HG03025 (cell line): ENCODE results near the gene PDLIM5.
"Not testable (repeated sequence)": the region's sequence is repeated elsewhere in the genome, so short reads cannot be mapped to it uniquely, and the experiment has no call there.

Experiments
- ATAC-seq: cut with Tn5 transposase; IDR thresholded peaks from one replicate; pipeline ENCODE4 v1.9.1; 2021; ENCODE audit warnings: mild to moderate bottlenecking, moderate library complexity; ENCODE audit not compliant: unreplicated experiment, low FRiP score

The PDLIM5 gene

GRCh38 chr4:94488670-94489069 lies 36.9 kb downstream of the PDLIM5 start:
- ATAC-seq: no peak

- ATAC-seq: no peak
Measured at GRCh38 chr4:94489098-94489497, 37.4 kb downstream of the PDLIM5 start.

- no peak for ATAC-seq
Measured at GRCh38 chr4:94490437-94490836, 38.7 kb downstream of the PDLIM5 start.

GRCh38 chr4:94491322-94491721 lies 39.6 kb downstream of the PDLIM5 start:
- ATAC-seq: no peak

GRCh38 chr4:94495408-94495807 lies 43.7 kb downstream of the PDLIM5 start:
- no peak for ATAC-seq

- ATAC-seq: no peak
Measured at GRCh38 chr4:94497690-94498089, 45.9 kb downstream of the PDLIM5 start.

- ATAC-seq: no peak
Measured at GRCh38 chr4:94498502-94498901, 46.8 kb downstream of the PDLIM5 start.

GRCh38 chr4:94500685-94501084 lies 48.9 kb downstream of the PDLIM5 start:
- ATAC-seq: no peak

GRCh38 chr4:94504545-94504944 lies 52.8 kb downstream of the PDLIM5 start:
- ATAC-seq: no peak

- ATAC-seq: no peak
Measured at GRCh38 chr4:94506822-94507221, 55.1 kb downstream of the PDLIM5 start.

- ATAC-seq: no peak
Measured at GRCh38 chr4:94507281-94507680, 55.5 kb downstream of the PDLIM5 start.

- ATAC-seq: no peak
Measured at GRCh38 chr4:94507708-94508107, 56.0 kb downstream of the PDLIM5 start.

GRCh38 chr4:94508296-94508695 lies 56.6 kb downstream of the PDLIM5 start:
- no peak for ATAC-seq

GRCh38 chr4:94508806-94509205 lies 57.1 kb downstream of the PDLIM5 start:
- ATAC-seq: no peak

GRCh38 chr4:94511591-94511990 lies 59.8 kb downstream of the PDLIM5 start:
- no peak for ATAC-seq

GRCh38 chr4:94513532-94513931 lies 61.8 kb downstream of the PDLIM5 start:
- not testable (repeated sequence) for ATAC-seq

- no peak for ATAC-seq
Measured at GRCh38 chr4:94515365-94515764, 63.6 kb downstream of the PDLIM5 start.

GRCh38 chr4:94516067-94516466 lies 64.3 kb downstream of the PDLIM5 start:
- no peak for ATAC-seq

GRCh38 chr4:94516999-94517398 lies 65.3 kb downstream of the PDLIM5 start:
- no peak for ATAC-seq

- no peak for ATAC-seq
Measured at GRCh38 chr4:94517492-94517891, 65.8 kb downstream of the PDLIM5 start.

- no peak for ATAC-seq
Measured at GRCh38 chr4:94519019-94519418, 67.3 kb downstream of the PDLIM5 start.

GRCh38 chr4:94519925-94520789 lies 68.4 kb downstream of the PDLIM5 start:
- ATAC-seq: no peak
